Fibroblast of skin of scalp (primary cell): ENCODE results near the gene BABAM2.

Experiments
- DNase-seq: peaks from one replicate; pipeline ENCODE4 v3.0.0-alpha.2; 2013

BABAM2 gene

DNA sequence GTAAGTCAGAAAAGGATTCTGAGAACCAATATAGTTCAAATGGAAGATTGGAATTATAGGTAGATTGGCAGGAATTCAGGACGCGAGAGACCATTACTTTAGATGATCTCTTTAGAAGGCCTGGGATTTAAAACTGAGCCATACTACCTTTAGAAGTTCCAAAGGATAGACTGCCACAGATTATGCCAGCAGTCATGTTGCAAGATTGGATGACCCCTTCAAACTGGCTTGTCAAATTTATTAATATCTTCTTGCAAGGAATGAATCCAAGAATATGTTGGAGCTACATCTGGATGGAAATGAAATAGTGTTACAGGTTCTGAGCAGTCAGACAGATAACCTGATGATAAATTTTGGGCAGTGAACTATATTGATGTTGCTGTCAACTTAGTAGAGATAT lies 22.0 kb downstream of the BABAM2 start:
- DNase-seq, result no peak

DNA sequence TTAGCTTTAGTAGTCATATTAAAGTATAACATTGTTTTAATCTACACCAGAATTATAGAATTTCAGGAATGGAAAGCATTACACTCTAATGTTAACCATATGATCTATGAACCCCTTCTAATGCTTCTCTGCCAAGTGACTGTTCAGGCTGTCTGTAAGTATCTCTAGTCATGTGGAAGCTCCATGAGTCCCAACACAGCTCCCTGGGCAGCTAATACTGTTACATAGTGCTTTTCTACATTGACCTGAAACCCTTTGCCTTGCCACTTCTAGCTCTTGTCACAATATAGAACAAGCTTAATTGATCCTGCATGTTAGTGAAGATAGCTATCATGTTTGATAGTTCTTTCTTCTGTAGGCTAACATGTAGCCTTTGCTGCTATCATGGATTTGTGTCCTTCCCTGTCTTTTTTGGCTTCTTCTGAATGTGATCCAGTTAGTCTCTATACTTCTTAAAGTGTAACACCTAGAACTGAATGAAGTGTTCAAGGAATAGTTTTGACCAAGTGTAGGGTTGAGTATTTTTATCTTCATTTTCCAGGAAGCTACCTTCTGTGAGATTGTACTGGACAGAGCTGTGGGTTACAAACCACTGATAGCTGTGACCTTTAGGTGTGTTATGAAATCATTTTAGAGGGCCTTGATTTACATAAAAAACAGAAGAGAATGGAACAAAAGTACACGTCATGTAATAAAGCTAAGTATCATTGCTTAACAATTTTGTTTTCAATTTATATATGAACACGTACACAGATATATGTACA lies 23.7 kb downstream of the BABAM2 start:
- DNase-seq, result peak; percentile 79

DNA sequence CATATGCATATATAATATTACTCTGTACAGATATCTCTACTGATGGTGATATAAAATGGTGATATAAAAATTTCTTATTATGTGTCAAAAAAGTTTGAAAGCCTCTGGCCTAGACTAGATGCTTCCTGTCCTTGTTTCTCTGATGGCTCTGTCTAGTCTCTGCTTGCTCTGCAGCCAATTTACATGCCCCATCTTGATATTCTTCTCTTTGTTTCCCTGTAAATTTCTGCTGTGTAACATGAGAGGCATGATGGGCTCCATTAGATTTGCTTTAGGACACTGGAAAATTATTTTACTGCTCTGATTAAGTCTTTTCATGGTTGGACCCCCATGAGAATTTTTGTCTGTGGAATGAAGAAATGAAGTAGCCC lies 24.3 kb downstream of the BABAM2 start:
- DNase-seq, result no peak

DNA sequence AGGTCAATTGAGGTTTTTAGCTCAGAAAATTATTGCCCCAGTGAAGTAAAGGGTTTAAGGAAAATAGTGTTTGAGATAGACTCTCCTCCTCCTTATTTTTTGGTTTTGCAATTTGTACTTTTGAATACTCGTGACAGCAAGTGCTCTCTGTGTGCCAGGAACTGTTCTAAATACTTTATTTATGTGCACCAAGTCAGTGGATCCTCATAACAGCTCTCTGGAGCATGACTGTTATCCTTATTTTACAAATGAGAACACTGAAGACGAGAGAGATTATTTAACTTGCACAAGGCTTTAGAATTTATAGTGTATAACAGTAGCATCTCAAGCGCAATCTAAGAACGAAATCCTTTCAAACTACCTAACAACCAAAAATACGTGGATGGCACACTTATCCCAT lies 24.7 kb downstream of the BABAM2 start:
- DNase-seq, result no peak

DNA sequence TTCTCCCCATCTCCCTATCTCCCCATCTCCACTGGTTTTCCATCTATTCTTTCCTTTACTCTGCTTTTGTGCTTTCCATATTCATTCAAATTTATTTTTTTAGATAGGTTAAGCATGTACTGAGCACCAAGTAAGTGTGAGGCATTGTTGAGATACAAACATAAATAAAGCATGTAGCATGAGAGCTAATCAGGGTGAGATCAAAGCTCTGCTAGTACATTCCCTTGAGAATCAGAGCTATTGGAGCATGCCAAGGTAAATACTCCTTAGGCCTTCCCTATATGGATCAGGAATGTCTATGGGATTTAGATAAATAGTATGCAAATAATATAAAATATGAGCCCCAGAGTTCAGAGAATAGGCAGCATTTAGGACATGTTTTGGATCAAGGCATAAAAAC lies 25.3 kb downstream of the BABAM2 start:
- DNase-seq, result peak; percentile 40

DNA sequence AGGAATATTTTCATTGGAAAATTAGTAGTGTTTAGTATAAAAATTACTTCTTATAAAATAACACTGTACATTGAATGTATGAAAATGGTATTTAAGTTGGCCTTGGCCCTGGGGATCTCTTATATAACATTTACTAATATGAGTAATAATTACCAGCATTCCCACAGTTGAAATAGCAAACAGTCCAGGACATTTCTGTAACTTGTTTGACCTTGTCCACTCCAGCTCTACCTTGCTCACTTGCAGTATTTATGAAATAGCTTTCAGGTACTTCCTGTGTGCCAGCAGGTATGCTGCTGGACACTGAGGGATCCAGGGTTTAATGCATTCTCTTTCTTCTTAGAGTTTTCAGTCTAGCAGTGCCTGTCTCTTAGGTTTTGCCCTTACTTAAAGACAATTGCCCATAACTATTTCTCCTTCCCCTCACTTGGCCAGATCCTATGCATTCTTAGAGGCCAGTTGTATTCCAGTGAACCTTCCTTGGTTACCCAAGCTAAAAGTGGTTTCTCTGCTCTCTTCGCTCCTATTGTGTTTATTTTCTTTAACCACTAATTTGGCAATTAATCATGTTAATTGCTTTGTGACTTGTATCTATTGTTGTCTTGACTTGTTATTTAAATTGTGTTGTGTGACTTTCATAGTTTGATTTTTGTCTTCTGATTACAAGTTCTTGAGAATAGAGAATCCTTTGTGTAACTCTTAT lies 25.9 kb downstream of the BABAM2 start:
- no peak for DNase-seq

DNA sequence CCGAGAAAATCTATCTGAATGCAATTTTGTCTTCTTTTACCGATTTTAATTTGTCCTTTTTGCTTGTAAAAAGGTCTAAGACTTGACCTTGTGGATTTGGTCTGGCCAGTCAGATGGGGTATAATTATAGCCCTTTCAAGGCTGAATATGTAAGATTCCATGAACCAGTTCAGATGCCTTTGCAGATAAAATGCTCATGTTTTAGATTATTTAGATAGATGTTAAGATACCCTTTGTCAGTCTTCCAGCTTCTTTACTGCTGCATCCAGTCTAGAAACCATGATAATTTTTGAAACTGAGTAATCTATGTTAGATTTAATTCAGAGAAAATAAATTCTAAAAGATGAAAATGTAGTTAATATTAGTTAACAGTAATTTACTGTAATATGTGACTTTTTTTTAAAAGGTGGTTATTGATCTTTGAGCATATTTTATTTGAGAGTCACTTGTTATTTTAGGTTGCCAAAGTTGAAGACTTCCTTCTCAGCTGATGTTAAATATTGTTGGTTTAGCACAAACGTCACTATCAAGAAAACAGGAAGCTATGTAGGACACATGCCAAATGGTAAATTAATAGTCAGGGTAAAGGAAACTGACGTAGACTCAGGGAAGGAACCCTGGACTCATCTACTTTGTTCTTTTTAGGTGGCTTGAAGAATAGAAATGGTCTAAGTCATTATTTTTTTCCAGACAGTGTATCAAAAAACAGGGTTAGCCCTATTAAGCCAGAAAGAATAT lies 29.8 kb downstream of the BABAM2 start:
- DNase-seq, result peak; percentile 23

DNA sequence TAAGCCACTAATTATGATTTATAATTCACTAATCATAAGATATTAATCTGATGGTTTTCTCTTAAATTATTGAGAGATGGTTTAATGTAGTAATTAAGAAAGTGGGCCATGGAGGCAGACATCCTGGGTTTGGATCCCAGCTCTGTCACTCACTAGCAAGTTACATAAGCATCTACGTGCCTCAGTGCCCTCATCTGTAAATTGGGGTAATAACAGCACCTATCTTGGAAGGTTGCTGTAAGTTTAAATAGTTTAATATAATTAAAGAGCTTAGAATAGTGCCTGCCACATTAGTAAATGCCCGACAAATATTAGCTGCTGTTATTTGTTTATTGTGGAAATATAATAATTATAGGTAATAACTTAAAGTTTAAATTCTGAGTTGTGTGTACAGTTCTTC lies 30.9 kb downstream of the BABAM2 start:
- no peak for DNase-seq

DNA sequence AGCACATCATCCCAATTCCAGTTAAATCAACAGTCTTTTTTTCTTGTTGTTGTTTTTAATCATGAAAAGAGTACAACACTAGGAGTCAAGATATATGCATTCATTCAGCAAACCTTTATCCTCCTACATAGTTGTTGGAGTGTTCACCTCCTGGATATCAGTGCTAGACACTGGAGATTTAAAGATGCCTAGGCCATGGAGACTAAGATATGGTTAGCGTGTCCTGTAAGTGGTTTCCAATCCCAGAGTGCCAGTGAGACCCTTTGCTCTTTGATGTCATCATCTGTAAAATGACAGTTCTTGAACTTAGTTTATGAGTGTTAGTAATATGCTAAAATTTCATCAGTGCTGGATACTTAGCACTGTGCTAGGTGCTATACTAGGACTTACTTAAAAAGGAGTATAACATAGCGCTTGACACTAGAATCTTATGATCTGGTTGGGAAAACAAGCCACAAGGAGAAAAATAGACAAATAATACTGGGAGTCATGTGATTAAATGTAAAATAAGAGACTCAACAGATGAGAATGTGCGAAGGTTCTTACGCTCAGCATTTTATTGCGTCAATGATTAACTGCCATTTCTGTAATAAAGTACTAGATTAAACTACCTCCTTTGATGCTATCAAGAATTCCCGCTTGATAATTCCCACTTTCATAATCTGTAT lies 31.5 kb downstream of the BABAM2 start:
- DNase-seq, result no peak

DNA sequence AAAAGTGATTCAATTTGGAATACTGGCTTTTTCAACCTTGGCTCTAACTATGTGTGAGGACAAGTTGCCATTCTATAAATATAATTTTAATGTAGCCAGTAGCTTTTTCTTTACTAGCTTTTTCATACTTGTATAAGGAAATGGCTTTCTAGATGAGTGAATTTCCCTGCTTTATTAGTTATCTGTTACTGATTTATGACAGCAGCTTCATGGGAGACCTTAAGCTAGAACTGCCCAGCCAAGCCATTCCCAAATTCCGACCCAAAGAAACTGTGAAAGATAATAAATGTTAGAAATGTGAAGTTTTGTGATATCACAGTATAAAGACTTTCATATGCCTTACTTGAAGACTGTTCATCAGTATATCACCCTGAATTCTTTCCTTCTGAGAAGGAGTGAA lies 32.3 kb downstream of the BABAM2 start:
- no peak for DNase-seq

DNA sequence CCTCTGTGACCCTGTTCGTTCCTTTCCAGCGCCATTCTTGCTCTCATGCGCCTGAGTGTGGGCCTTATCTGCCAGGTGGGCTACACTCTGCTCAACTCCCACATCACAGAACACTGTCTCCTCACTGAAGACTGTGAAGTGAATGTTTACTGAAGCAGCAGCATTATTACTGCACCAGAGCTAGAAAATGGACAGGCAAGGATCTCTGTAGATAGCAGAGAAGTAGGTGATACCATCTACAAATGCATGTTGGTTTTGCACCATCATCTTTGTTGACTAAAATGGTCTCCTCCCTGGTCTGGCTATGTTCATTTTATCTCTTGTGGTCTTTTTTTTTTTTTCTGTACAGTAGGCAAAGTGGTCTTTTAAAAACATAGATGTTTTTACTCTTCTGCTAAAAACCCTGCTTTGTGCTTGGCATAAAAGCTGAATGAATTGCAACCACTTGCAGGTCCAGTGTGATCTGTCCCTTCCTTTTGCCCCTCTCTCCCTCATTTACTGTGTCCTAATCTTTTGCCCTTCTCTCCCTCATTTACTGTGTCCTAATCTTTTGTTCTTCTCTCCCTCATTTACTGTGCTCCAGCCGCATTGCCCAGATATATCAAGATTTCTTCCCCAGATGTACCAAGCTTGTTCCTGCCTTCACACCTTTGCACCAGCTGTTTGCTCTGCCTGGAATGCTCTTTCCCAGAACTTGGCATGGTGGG lies 35.4 kb downstream of the BABAM2 start:
- DNase-seq, result no peak

DNA sequence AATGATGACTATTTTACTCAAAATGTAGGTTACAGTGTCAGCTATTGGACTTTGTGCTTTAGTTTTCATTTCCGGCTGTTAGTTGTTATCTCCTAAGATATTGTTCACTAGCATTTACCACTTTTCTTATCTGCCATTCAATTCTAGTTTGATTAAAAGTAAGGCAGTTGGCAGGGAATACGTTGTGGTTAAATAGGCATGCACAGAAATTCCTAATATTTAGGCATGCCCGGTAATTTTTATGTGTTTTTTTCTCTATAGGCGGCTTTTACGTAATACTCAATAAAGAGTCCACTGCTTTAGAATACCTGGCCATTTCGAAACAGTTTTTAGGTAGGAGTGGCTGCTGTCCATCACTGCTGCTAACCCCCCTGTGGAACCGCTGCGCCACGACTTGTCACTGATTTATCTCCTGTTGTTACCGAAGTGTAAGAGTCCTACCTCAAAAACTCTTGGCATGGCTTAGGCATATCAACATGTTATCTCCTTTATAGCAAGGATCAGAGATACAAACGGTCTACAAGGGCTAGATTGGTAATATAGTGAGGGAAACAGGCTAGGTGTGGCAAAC lies 39.5 kb downstream of the BABAM2 start:
- DNase-seq, result no peak

DNA sequence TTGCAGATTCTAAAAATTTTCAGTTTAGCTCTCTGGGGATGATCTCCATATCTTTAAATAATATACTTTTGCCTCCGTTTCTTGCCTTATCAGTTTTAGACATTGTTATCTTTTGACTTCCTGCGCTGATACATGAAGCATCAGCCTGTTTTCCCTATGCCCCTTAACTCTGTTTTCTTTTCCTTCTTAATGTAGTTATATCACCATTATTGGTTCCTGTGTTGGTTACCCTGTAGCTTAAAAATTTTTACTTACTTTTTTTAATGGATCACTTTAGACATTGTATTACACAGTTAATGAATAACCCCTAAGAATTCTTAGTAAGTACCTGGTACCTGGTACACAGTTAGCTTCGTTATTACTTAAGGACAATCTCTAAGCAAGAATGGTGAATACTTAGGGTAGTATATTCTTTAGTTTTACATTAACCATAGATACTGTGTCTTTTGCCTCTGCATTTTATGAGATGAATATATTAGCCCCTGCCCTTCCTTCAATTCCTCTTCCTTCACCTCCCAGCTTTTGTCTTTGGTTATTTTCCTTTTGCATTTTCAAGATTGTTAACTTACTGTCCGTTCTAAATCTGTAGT lies 40.9 kb downstream of the BABAM2 start:
- DNase-seq, result no peak

DNA sequence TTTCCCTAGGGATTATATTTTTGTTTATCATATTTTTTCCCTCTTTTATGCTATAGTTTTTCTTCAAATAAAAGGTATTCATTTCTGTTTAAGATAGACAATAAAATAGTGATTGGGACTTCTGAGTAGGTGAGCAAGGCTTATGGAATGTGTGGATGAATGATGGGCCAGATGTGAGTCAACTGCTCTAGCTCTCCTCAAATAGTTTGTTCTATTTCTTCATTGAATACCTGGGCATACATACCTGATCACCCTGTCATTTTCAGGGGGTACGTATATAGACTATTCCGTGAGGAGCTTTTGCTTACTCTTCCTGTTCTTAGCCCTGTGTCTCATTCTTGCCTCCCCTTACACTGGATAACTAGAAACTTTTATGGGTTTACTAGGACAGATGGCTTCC lies 41.9 kb downstream of the BABAM2 start:
- peak; percentile 36 for DNase-seq

DNA sequence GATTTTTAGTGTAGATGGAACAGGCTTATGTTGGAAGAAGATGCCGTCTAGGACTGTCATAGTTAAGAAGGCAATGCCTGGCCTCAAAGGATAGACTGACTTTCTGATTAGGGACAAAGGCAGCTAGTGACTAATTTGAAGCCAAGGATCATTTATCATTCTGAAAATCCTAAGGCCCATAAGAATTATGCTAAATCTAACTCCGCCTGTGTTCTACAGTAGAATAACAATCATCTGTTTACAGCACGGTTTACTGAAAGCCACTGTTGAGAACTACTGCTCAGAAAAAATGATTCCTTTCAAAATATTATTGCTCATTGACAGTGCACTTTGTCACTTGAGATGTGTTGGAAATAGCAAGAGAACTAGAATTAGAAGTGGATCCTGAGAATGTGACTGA lies 44.5 kb downstream of the BABAM2 start:
- no peak for DNase-seq

DNA sequence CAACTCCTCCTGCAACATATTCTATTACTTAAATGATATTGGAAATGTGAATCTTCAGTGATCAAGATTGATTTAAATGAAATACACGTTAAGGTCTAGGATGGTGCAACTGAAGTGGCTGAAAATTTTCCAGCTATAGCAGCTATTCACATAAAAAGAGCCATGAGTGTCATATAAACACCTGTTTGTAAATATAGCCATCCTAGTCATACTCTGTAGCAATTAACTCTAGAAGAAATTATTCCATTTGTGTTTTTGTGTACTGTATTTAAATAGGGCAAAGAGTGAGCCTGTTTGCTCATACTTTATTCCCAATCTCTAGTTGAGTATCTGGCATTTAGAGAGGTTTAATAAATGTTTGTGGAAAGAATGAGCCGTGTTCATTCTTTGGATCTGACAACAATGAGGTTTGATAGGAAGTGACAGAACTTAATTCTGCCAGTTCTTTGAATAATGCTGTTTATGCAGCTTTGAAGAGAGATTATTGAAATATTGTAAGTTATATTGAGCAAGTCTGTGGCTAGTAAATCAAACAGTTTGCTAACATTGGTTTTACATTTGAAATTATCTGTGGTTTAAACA lies 49.7 kb downstream of the BABAM2 start:
- no peak for DNase-seq

DNA sequence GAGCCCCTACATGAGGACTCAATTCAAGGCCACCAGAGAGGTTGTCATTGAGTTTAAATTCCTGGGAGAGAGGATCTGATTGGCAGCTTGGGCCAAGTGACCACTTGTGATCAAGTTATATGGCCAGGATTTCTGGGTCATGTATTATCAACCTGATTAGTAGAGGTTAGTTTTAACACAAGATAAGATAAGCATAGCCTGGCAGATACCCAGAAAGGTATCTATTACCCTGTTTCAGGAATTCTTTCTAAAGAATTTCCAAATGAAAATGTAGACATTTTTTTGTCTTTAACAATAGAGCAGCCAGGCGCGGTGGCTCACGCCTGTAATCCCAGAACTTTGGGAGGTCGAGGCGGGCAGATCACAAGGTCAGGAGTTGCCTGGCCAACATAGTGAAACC lies 50.5 kb downstream of the BABAM2 start:
- DNase-seq, result no peak

DNA sequence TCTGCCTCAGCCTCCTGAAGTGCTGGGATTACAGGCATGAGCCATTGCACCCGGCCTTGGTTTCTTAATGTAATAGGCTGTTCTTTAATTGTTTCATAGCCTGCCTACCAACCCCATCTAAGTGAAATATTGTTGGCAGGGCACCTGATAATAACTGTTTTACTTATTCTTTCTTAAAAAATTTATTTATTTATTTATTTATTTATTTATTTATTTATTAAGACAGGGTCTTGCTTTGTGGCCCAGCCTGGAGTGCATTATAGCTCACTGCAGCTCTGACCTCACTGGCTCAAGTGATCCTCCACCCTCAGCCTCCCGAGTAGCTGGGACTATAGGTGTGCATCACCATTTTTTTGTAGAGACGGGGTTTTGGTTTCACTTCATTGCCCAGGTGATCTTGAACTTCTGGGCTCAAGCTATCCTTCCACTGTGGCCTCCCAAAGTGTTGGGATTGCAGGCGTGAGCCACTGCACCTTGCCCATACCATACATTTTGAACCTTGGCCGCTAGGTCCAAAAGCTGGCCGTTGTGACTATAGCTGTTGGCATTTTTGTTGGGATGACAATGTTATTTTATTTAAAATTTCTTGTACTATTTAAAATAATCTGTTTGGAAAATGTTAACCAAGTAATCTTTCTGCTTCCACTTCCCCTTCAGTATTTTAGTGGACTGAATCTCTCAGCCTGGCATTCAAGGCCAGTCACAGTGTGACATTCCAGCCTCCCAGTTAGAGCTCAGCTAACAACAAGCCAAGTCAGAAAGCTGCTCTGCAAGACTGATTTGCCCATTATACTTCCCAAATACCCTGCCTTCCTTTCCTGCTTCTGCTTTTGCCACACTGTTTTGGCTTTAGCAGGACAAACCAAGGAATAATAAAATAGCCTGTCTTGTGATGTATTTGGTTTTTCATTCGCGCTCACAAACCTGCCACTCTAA lies 52.4 kb downstream of the BABAM2 start:
- DNase-seq, result no peak

DNA sequence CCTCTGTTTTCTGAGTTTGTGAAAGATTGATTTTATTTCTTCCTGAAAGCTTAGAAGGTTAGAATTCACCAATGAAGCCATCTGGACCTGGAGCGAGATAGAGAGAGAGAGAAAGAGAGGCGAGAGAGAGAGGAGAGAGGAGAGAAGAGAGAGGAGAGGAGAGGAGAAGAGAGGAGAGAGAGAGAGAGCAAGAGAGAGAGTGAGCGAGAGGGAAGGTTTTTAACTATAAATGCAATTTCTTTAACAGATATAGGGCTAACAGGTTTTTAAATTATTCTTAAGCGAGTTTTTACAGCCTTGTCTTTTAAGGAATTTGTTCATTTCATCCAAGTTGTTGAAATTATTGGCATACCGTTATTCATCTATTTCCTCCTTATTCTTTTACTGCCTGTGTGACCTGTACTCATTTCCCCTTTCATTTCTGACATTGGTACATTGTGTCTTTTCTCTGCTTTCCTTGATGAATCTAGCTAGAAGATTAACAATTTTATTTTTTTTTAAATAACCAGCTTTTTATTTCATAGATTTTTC lies 56.1 kb downstream of the BABAM2 start:
- no peak for DNase-seq

DNA sequence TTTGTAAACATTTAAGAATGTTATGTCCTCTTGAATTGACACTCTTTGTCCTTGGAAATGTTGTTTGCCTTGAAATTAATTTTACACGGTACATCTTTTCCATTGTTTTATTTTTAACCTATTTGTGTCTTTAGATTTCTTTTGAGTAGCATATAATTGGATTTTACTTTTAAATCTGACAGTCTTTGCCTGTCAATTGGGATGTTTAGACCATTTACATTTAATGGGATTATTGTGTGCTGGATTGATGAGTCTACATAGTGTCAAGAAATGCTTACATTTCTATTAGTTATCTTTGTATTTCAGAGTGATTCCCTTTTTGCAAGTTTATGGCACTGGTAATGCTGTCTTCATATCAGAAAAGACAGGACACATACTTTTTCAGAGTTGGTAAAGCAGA lies 61.5 kb downstream of the BABAM2 start:
- no peak for DNase-seq
